WERI-Rb-1 (cell line): ENCODE measurements around the gene SLC12A2.

ENCODE experiments used
- DNase-seq: peaks from one replicate; pipeline ENCODE4 v3.0.0-alpha.2; 2020
- H3K27ac ChIP-seq: fragments of 250-450 bp; sonication (Bioruptor Pico); 2 replicates; pipeline ENCODE4 v1.5.1; 2020; ENCODE audit warnings: mild to moderate bottlenecking, moderate library complexity
- H3K27me3 ChIP-seq: fragments of 250-450 bp; sonication (Bioruptor Pico); 2 replicates; pipeline ENCODE4 v1.5.1; 2021; ENCODE audit warnings: mild to moderate bottlenecking, low read depth, moderate library complexity; ENCODE audit not compliant: insufficient read depth, severe bottlenecking
- H3K36me3 ChIP-seq: fragments of 250-450 bp; sonication (Bioruptor Pico); 2 replicates; pipeline ENCODE4 v1.5.1; 2020; ENCODE audit warnings: mild to moderate bottlenecking, moderate library complexity
- H3K4me3 ChIP-seq: 2 replicates; pipeline ENCODE4 v1.5.1; 2011; ENCODE audit warnings: low read depth, mild to moderate bottlenecking, control low read depth, low read length
- H3K9me3 ChIP-seq: fragments of 250-450 bp; sonication (Bioruptor Pico); 2 replicates; pipeline ENCODE4 v1.5.1; 2021; ENCODE audit warnings: mild to moderate bottlenecking, moderate library complexity; ENCODE audit not compliant: severe bottlenecking
- TF ChIP-seq, protein P1 (sequence below): IDR thresholded peaks from 2 replicates; pipeline ENCODE4 v1.5.1; 2011; ENCODE audit warnings: low read depth, mild to moderate bottlenecking, control low read depth, inconsistent platforms, low read length

Gene SLC12A2

DNA sequence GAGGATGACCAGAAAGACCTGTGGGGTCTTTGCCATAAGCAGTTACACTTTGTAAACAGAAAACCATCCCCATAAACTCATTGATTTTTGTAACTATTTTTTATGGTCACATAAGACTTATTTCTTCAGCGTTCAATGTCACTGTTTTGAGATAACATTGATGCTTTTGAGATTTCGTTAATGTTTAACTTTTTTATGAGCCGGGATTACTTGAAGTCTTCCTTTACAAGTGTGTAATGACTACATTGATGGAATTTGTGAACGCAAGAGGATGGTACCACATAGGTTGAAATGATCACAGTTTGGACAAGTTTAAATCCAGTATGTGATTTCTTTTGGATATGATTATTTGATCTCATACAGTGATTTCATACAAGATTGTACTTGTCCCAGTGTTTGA lies 1.8 kb downstream of the SLC12A2 start:
- Histone ChIP-seq H3K27ac (no peak overlapping the region), H3K9me3 (no peaks in the 10 kb centered on the region), H3K36me3 (no peaks in the 10 kb centered on the region), H3K4me3 (no peak overlapping the region), H3K27me3 (peaks cover 3% of the 10 kb centered on the region)
- no peak for DNase-seq
- TF ChIP-seq, protein P1, sequence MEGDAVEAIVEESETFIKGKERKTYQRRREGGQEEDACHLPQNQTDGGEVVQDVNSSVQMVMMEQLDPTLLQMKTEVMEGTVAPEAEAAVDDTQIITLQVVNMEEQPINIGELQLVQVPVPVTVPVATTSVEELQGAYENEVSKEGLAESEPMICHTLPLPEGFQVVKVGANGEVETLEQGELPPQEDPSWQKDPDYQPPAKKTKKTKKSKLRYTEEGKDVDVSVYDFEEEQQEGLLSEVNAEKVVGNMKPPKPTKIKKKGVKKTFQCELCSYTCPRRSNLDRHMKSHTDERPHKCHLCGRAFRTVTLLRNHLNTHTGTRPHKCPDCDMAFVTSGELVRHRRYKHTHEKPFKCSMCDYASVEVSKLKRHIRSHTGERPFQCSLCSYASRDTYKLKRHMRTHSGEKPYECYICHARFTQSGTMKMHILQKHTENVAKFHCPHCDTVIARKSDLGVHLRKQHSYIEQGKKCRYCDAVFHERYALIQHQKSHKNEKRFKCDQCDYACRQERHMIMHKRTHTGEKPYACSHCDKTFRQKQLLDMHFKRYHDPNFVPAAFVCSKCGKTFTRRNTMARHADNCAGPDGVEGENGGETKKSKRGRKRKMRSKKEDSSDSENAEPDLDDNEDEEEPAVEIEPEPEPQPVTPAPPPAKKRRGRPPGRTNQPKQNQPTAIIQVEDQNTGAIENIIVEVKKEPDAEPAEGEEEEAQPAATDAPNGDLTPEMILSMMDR, result no peak

DNA sequence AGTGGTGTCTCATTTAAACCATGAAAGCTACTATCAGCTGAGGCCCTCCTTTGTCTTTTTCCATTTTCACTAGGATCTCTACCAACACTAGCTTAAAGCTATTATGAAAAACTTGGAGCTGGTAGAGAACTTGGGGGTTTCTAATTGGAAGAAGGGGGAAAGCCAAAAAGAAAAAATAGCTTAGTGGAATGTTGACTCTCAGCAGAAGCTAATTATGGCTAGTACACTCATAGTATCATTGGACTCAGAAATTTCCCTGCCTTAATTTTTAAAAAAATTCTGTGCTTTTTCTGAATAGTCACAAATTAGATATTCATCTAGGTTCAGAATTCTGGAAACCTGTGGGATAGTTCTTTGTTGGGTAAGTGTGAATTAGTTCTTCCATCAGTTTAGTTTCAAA lies 8.0 kb downstream of the SLC12A2 start:
- no peak overlapping the region for H3K4me3 ChIP-seq
- TF ChIP-seq, protein P1, result no peak
- H3K9me3 ChIP-seq, result no peaks in the 10 kb centered on the region
- no peak for DNase-seq
- no peak overlapping the region for H3K27ac ChIP-seq
- no peaks in the 10 kb centered on the region for H3K36me3 ChIP-seq
- no peaks in the 10 kb centered on the region for H3K27me3 ChIP-seq

DNA sequence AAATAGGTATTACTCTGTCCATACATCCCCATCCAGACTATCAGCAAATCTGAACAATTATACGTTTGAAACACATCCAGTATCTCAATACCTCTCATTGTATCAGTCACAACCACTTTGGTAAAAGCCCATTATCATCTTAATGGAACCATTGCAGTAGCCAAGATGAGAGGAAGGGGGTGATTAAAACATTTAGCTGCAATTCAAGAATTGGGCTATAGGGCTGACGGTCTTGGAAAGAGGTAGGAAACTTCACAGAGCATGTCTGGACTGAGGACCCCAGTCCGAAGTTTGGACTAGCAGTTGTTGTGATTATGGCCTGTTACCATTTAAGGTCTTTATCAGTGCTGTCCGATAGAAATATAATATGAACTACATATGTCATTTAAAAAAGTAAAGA lies 8.6 kb downstream of the SLC12A2 start:
- no peaks in the 10 kb centered on the region for H3K9me3 ChIP-seq
- no peaks in the 10 kb centered on the region for H3K36me3 ChIP-seq
- TF ChIP-seq, protein P1, result no peak
- no peak for DNase-seq
- no peak overlapping the region for H3K27ac ChIP-seq
- no peaks in the 10 kb centered on the region for H3K27me3 ChIP-seq
- H3K4me3 ChIP-seq, result no peak overlapping the region

DNA sequence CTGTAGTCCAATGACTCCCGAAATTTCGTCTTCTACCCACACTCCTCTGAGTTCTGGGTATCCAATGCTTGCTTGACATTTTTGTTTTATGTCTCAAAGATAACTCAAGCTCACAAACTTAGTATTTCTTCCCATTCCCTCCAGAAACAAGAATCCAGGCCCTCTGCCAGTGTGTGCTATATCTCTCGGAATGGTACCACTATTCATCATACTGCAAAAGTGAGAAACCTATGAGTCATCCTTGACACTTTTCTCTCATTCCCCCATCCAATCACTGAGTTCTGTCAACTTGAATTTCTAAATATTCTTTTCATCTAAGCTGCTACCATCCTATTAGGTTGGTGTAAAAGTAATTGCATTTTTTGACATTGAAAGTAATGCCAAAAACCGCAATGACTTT lies 9.8 kb downstream of the SLC12A2 start:
- Histone ChIP-seq H3K4me3 (no peak overlapping the region), H3K27me3 (no peaks in the 10 kb centered on the region), H3K36me3 (no peaks in the 10 kb centered on the region), H3K9me3 (no peaks in the 10 kb centered on the region), H3K27ac (no peak overlapping the region)
- no peak for DNase-seq
- TF ChIP-seq, protein P1, result no peak

DNA sequence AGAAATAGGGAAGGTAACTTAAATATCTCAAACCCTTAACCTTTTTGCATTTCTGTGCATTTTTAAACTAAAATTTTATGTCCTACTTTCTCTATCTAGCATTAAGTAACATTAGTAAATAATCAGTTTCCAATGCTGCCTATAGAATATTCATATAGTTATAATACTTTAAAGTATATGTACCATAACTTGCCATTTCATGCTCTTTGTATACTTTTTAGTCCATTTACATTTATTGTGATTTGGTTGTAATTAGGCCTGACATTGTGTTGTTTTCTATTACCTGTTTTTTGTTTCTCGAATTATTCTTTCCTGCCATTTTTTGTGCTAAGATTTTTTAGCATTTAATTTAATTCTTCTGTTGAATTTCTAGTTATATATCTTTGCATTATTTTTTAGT lies 13.7 kb downstream of the SLC12A2 start:
- Histone ChIP-seq H3K4me3 (no peak overlapping the region), H3K36me3 (no peaks in the 10 kb centered on the region), H3K27me3 (no peaks in the 10 kb centered on the region), H3K9me3 (no peaks in the 10 kb centered on the region), H3K27ac (no peak overlapping the region)
- DNase-seq, result no peak
- TF ChIP-seq, protein P1, result no peak

DNA sequence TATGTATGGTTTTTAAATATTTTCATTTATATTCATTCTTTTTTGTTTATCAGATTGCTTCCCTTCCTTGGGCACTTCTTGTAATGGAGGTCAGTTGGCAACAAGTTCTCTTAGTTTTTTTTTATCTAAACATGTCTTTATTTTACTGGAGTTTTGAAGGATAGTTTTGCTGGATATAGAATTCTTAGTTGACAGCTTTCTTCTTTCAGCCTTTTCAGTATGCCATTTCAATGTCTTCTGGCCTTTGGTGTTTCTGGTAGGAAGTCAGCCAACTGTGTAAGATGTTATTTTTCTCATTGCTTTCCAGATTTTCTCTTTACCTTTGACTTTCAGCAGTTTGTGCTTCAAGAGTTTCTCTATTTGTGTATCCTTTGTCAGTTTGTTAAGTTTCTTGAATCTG lies 14.2 kb downstream of the SLC12A2 start:
- H3K27ac ChIP-seq, result no peak overlapping the region
- no peaks in the 10 kb centered on the region for H3K9me3 ChIP-seq
- no peaks in the 10 kb centered on the region for H3K36me3 ChIP-seq
- TF ChIP-seq, protein P1, result no peak
- no peaks in the 10 kb centered on the region for H3K27me3 ChIP-seq
- DNase-seq, result no peak
- H3K4me3 ChIP-seq, result no peak overlapping the region
